DND-41 (cell line): Measurements from ENCODE around the gene RASD1.

ENCODE experiments used
- ATAC-seq: fragments of 200-7000 bp; cut with Tn5 transposase; 3 replicates; pipeline ENCODE4 v1.9.1; 2021; ENCODE audit warnings: low read depth; ENCODE audit not compliant: insufficient read depth
- DNase-seq: peaks from one replicate; pipeline ENCODE4 v3.0.0-alpha.2; 2020
- H2AFZ ChIP-seq: 2 replicates; pipeline ENCODE4 v1.6.0; 2012; ENCODE audit warnings: low read depth, low read length
- H3K27ac ChIP-seq: 2 replicates; pipeline ENCODE4 v1.5.1; 2012; ENCODE audit warnings: low read length, inconsistent platforms
- H3K27me3 ChIP-seq: fragments of 200-600 bp; sonication (generic); 2 replicates; pipeline ENCODE4 v1.6.0; 2012; ENCODE audit warnings: low read length, mild to moderate bottlenecking, inconsistent platforms; ENCODE audit not compliant: insufficient read depth, poor library complexity
- H3K36me3 ChIP-seq: 2 replicates; pipeline ENCODE4 v1.5.1; 2012; ENCODE audit warnings: low read length, inconsistent platforms; ENCODE audit not compliant: insufficient read depth
- H3K4me1 ChIP-seq: 2 replicates; pipeline ENCODE4 v1.5.1; 2012; ENCODE audit warnings: mild to moderate bottlenecking, low read length; ENCODE audit not compliant: insufficient read depth
- H3K4me2 ChIP-seq: 2 replicates; pipeline ENCODE4 v1.6.0; 2012; ENCODE audit warnings: mild to moderate bottlenecking, moderate library complexity, low read length, inconsistent platforms; ENCODE audit not compliant: insufficient read depth
- H3K4me3 ChIP-seq, 2 experiments: fragments of 200-600 bp in 1 of 2; shearing (Covaris generic) in 1 of 2; 2 replicates each; pipeline ENCODE4 v1.5.1; 2012 to 2016; ENCODE audit warnings: inconsistent platforms in 2 of 2, low read length in 2 of 2, mild to moderate bottlenecking in 2 of 2, low read depth in 1 of 2, moderate library complexity in 1 of 2
- H3K79me2 ChIP-seq: 2 replicates; pipeline ENCODE4 v1.6.0; 2012; ENCODE audit warnings: low read length, inconsistent platforms; ENCODE audit not compliant: insufficient read depth
- H3K9ac ChIP-seq: 2 replicates; pipeline ENCODE4 v1.6.0; 2012; ENCODE audit warnings: low read depth, mild to moderate bottlenecking, inconsistent platforms, low read length, moderate library complexity
- H3K9me3 ChIP-seq: 2 replicates; pipeline ENCODE4 v1.5.1; 2012; ENCODE audit warnings: low read length, moderate library complexity, mild to moderate bottlenecking, inconsistent platforms; ENCODE audit not compliant: insufficient read depth, severe bottlenecking
- H4K20me1 ChIP-seq: 2 replicates; pipeline ENCODE4 v1.6.0; 2012; ENCODE audit warnings: low read length; ENCODE audit not compliant: insufficient read depth
- CTCF ChIP-seq: IDR thresholded peaks from 2 replicates; pipeline ENCODE4 v1.5.1; 2012; ENCODE audit warnings: borderline replicate concordance, low read length, moderate library complexity, mild to moderate bottlenecking; ENCODE audit not compliant: poor library complexity, severe bottlenecking; ENCODE audit errors: extremely low read depth
- EZH2 ChIP-seq: IDR thresholded peaks from 3 replicates; pipeline ENCODE4 v1.6.1; 2012; ENCODE audit warnings: borderline replicate concordance, low read depth, mild to moderate bottlenecking, moderate library complexity, low read length, inconsistent platforms; ENCODE audit not compliant: severe bottlenecking

Gene RASD1

GRCh38 chr17:17507465-17508011, 11.3 kb upstream of the RASD1 start:
- Histone ChIP-seq H2AFZ (no peak overlapping the region), H3K4me2 (no peak overlapping the region), H3K9ac (no peak overlapping the region), H3K27me3 (no peaks in the 10 kb centered on the region), H3K27ac (peak overlapping the region; percentile 22; the same call in 1 of the 2 replicates), H3K4me1 (peaks cover 13% of the 10 kb centered on the region), H3K4me3 (no peak overlapping the region), H3K79me2 (no peaks in the 10 kb centered on the region), H3K9me3 (no peaks in the 10 kb centered on the region), H4K20me1 (peaks cover 4% of the 10 kb centered on the region; the same call in 1 of the 2 replicates), H3K36me3 (no peaks in the 10 kb centered on the region)
- no peak for DNase-seq
- no peak for ATAC-seq
- no peak for TF ChIP-seq CTCF
- TF ChIP-seq EZH2: no peak

- Histone ChIP-seq H3K27ac (no peak overlapping the region), H3K4me1 (peaks cover 13% of the 10 kb centered on the region), H4K20me1 (peaks cover 4% of the 10 kb centered on the region; the same call in 1 of the 2 replicates), H3K9me3 (no peaks in the 10 kb centered on the region), H3K9ac (no peak overlapping the region), H3K79me2 (no peaks in the 10 kb centered on the region), H2AFZ (no peak overlapping the region), H3K36me3 (no peaks in the 10 kb centered on the region), H3K27me3 (no peaks in the 10 kb centered on the region), H3K4me2 (no peak overlapping the region), H3K4me3 (no peak overlapping the region)
- DNase-seq (no peak), ATAC-seq (no peak)
- no peak for TF ChIP-seq EZH2
- TF ChIP-seq CTCF: no peak
These were observed 10.8 kb upstream of the RASD1 start for GRCh38 chr17:17506893-17507464.

GRCh38 chr17:17506181-17506741, 10.1 kb upstream of the RASD1 start:
- Histone ChIP-seq H3K79me2 (no peaks in the 10 kb centered on the region), H3K27me3 (no peaks in the 10 kb centered on the region), H3K27ac (no peak overlapping the region), H3K9ac (no peak overlapping the region), H3K4me3 (no peak overlapping the region), H3K36me3 (no peaks in the 10 kb centered on the region), H3K9me3 (no peaks in the 10 kb centered on the region), H3K4me2 (no peak overlapping the region), H3K4me1 (peaks cover 11% of the 10 kb centered on the region), H4K20me1 (peaks cover 4% of the 10 kb centered on the region; the same call in 1 of the 2 replicates), H2AFZ (no peak overlapping the region)
- ATAC-seq (no peak), DNase-seq (no peak)
- TF ChIP-seq CTCF: no peak
- no peak for TF ChIP-seq EZH2
